Stomach (tissue), 4 donors: Measurements from ENCODE around the gene MBNL2.

Source experiments
- CTCF ChIP-seq, 7 experiments: fragments of 450-650 bp in 4 of 7; fragments of 200-600 bp in 3 of 7; sonication (generic) in 3 of 7; IDR thresholded peaks; one replicate each; pipeline ENCODE4 v1.5.1; 2016 to 2019; ENCODE audit warnings: antibody characterized with exemption in 7 of 7, control low read depth in 2 of 7, mild to moderate bottlenecking in 1 of 7
- EP300 ChIP-seq: sonication (generic); formaldehyde crosslinking; IDR thresholded peaks from one replicate; pipeline ENCODE4 v1.6.1; 2017; ENCODE audit warnings: antibody characterized with exemption
- POLR2A ChIP-seq, 4 donors: fragments of 450-650 bp; IDR thresholded peaks; one replicate each; pipeline ENCODE4 v1.6.1; 2016; ENCODE audit warnings: antibody characterized with exemption in 4 of 4, control low read depth in 2 of 4, mild to moderate bottlenecking in 1 of 4, moderate library complexity in 1 of 4

GRCh38 chr13:97306645-97307044, 84.5 kb downstream of the MBNL2 start:
- TF ChIP-seq CTCF (IDR thresholded peaks at IDR 0.05) (no peak), EP300 (no peak), POLR2A (IDR thresholded peaks at IDR 0.05) (no peak)
